ENCODE data around the gene DGKB. TPM values are rescaled to one million over a fixed set of nuclear protein-coding genes. Genes with fewer than 3 reads are reported as not detected.

The DGKB gene
- polyA plus RNA-seq, 1 of the 3 experiments (the other 2 are of a cell fraction) = 2.1 TPM

GRCh38 chr7:14294637-14295036 lies 607.9 kb downstream of the DGKB start:
- Histone ChIP-seq H3K4me3 (ENCODE audit: low read depth in 2 of 2, low read length in 1 of 2) (no peak overlapping the region), H3K27ac (ENCODE audit: low read depth in 2 of 2, low read length in 1 of 2) (no peak overlapping the region), H3K4me2 (no peak overlapping the region; the same call in 1 of the 2 replicates), H3K79me2 (ENCODE audit: insufficient read depth) (no peaks in the 10 kb centered on the region), H3F3A (replicated peaks; ENCODE audit: insufficient read depth) (no peaks in the 10 kb centered on the region), H3K27me3 (ENCODE audit: insufficient read depth) (no peaks in the 10 kb centered on the region), H3K9me2 (no peaks in the 10 kb centered on the region), H3K4me1 (ENCODE audit: control insufficient read depth in 1 of 2, insufficient read depth in 2 of 2, low read depth in 1 of 2, low read length in 1 of 2) (no peaks in the 10 kb centered on the region), H3K36me3 (replicated peaks in 1 of 2; ENCODE audit: control insufficient read depth in 1 of 2, insufficient read depth in 2 of 2, low read length in 1 of 2) (no peaks in the 10 kb centered on the region), H3K9me3 (no peaks in the 10 kb centered on the region), H3K9ac (no peak overlapping the region), H2AFZ (ENCODE audit: low read depth) (no peak overlapping the region), H4K20me1 (ENCODE audit: insufficient read depth) (no peaks in the 10 kb centered on the region)
- 13% methylated on average over 1 of the region's 1 CpG for WGBS (ENCODE audit: low lambda C conversion rate)
- TF ChIP-seq GATA2 (CRISPR knock-in tag; IDR thresholded peaks at IDR 0.05) (no peak), ELF1 (IDR thresholded peaks at IDR 0.05) (no peak), SMC3 (IDR thresholded peaks at IDR 0.05; ENCODE audit: low read depth, low read length) (no peak), POLR2AphosphoS5 (IDR thresholded peaks at IDR 0.05; ENCODE audit: low read depth, low read length) (no peak), FOXM1 (IDR thresholded peaks at IDR 0.05; ENCODE audit: low read depth) (no peak), RFX5 (IDR thresholded peaks at IDR 0.05; ENCODE audit: low read length) (no peak), MEF2A (IDR thresholded peaks at IDR 0.05; ENCODE audit: borderline replicate concordance, low read depth) (no peak), NFIC (IDR thresholded peaks at IDR 0.05; ENCODE audit: borderline replicate concordance) (no peak)
- TF ChIP-seq, protein P1, sequence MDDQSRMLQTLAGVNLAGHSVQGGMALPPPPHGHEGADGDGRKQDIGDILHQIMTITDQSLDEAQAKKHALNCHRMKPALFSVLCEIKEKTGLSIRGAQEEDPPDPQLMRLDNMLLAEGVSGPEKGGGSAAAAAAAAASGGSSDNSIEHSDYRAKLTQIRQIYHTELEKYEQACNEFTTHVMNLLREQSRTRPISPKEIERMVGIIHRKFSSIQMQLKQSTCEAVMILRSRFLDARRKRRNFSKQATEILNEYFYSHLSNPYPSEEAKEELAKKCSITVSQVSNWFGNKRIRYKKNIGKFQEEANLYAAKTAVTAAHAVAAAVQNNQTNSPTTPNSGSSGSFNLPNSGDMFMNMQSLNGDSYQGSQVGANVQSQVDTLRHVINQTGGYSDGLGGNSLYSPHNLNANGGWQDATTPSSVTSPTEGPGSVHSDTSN (IDR thresholded peaks at IDR 0.05) = no peak
- TF ChIP-seq, protein P2, sequence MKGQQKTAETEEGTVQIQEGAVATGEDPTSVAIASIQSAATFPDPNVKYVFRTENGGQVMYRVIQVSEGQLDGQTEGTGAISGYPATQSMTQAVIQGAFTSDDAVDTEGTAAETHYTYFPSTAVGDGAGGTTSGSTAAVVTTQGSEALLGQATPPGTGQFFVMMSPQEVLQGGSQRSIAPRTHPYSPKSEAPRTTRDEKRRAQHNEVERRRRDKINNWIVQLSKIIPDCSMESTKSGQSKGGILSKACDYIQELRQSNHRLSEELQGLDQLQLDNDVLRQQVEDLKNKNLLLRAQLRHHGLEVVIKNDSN (IDR thresholded peaks at IDR 0.05; ENCODE audit: borderline replicate concordance, low read depth) = no peak
- TF ChIP-seq, protein P3, sequence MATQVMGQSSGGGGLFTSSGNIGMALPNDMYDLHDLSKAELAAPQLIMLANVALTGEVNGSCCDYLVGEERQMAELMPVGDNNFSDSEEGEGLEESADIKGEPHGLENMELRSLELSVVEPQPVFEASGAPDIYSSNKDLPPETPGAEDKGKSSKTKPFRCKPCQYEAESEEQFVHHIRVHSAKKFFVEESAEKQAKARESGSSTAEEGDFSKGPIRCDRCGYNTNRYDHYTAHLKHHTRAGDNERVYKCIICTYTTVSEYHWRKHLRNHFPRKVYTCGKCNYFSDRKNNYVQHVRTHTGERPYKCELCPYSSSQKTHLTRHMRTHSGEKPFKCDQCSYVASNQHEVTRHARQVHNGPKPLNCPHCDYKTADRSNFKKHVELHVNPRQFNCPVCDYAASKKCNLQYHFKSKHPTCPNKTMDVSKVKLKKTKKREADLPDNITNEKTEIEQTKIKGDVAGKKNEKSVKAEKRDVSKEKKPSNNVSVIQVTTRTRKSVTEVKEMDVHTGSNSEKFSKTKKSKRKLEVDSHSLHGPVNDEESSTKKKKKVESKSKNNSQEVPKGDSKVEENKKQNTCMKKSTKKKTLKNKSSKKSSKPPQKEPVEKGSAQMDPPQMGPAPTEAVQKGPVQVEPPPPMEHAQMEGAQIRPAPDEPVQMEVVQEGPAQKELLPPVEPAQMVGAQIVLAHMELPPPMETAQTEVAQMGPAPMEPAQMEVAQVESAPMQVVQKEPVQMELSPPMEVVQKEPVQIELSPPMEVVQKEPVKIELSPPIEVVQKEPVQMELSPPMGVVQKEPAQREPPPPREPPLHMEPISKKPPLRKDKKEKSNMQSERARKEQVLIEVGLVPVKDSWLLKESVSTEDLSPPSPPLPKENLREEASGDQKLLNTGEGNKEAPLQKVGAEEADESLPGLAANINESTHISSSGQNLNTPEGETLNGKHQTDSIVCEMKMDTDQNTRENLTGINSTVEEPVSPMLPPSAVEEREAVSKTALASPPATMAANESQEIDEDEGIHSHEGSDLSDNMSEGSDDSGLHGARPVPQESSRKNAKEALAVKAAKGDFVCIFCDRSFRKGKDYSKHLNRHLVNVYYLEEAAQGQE (IDR thresholded peaks at IDR 0.05; ENCODE audit: low read depth, low read length) = no peak
- no peak for DNase-seq
- ChIA-PET POLR2A (no interaction called here), CTCF (no interaction called here)

GRCh38 chr7:14293434-14293833 lies 609.1 kb downstream of the DGKB start:
- Histone ChIP-seq H3K27ac (ENCODE audit: low read depth in 2 of 2, low read length in 1 of 2) (no peak overlapping the region), H3K4me3 (ENCODE audit: low read depth in 2 of 2, low read length in 1 of 2) (no peak overlapping the region), H4K20me1 (ENCODE audit: insufficient read depth) (no peaks in the 10 kb centered on the region), H3F3A (replicated peaks; ENCODE audit: insufficient read depth) (no peaks in the 10 kb centered on the region), H3K4me1 (ENCODE audit: control insufficient read depth in 1 of 2, insufficient read depth in 2 of 2, low read depth in 1 of 2, low read length in 1 of 2) (no peaks in the 10 kb centered on the region; a peak in 1 of 4 replicates), H3K27me3 (ENCODE audit: insufficient read depth) (no peaks in the 10 kb centered on the region), H3K9me3 (no peaks in the 10 kb centered on the region), H2AFZ (ENCODE audit: low read depth) (no peak overlapping the region), H3K9ac (no peak overlapping the region), H3K4me2 (no peak overlapping the region), H3K79me2 (ENCODE audit: insufficient read depth) (no peaks in the 10 kb centered on the region), H3K9me2 (no peaks in the 10 kb centered on the region), H3K36me3 (replicated peaks in 1 of 2; ENCODE audit: control insufficient read depth in 1 of 2, insufficient read depth in 2 of 2, low read length in 1 of 2) (no peaks in the 10 kb centered on the region)
- no peak for DNase-seq
- POLR2A ChIA-PET = no interaction called here
- CTCF ChIA-PET = no interaction called here
- WGBS (ENCODE audit: low lambda C conversion rate) = 77% methylated on average over 2 of the region's 2 CpGs
- no peak for TF ChIP-seq EZH2phosphoT487 (IDR thresholded peaks at IDR 0.05; ENCODE audit: borderline replicate concordance, low read depth)
- TF ChIP-seq, protein P3 (IDR thresholded peaks at IDR 0.05; ENCODE audit: low read depth, low read length) = no peak

Measured in SK-N-SH (cell line).